Mesothelial cell of epicardium (in vitro differentiated cells): ENCODE data around the gene LCT. TPM values are rescaled to one million over a fixed set of nuclear protein-coding genes. Genes with fewer than 3 reads are reported as not detected.

ENCODE experiments used
- DNase-seq, 2 experiments: peaks; one replicate each; pipeline ENCODE4 v3.0.0; 2021; ENCODE audit warnings: low spot score in 2 of 2; ENCODE audit not compliant: unreplicated experiment in 2 of 2
- H3K27ac Mint-ChIP-seq: 2 replicates; pipeline ENCODE4 v1.8.0; 2021; ENCODE audit warnings: mixed read lengths
- H3K27me3 Mint-ChIP-seq: 2 replicates; pipeline ENCODE4 v1.8.0; 2021; ENCODE audit warnings: low read depth, mixed read lengths
- H3K36me3 Mint-ChIP-seq: 2 replicates; pipeline ENCODE4 v1.8.0; 2021; ENCODE audit warnings: mixed read lengths
- H3K4me1 Mint-ChIP-seq: 2 replicates; pipeline ENCODE4 v1.8.0; 2021; ENCODE audit warnings: mixed read lengths
- H3K4me3 Mint-ChIP-seq: 2 replicates; pipeline ENCODE4 v1.8.0; 2021; ENCODE audit warnings: mild to moderate bottlenecking, moderate library complexity, mixed read lengths
- H3K9me3 Mint-ChIP-seq: 2 replicates; pipeline ENCODE4 v1.8.0; 2021; ENCODE audit warnings: mixed read lengths
- total RNA-seq: library from RNA; stranded (reverse); gene quantifications from 3 replicates; pipeline ENCODE4 v1.2.1, GENCODE V29; 2021
- TF ChIP-seq, protein P1 (sequence below): fragments of 200-600 bp; sonication (generic); IDR thresholded peaks from one replicate; pipeline ENCODE4 v1.5.0; 2021; ENCODE audit warnings: antibody characterized with exemption; ENCODE audit not compliant: unreplicated experiment

The LCT gene
- total RNA-seq, 1 donor from 2014 or later = not detected

DNA sequence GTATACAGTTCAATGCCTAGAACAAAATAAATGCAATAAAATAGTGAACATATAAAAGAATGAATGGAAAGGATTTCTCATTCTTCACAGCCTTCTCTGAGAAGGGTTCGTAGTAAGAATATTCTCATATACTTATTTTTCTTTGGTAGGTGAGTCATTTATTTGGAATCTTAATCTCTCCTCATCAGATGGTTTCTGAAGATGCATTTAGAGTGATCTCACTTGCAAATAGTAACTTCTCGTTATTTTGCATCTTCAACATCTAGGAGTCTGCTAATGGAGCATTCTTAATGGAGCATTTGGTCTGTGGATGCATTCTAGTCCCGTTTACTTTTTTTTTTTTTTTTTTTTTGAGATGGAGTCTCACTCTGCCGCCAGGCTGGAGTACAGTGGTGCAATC lies 91.4 kb downstream of the LCT start:
- no peaks in the 10 kb centered on the region for H3K27me3 Mint-ChIP-seq
- no peak overlapping the region for H3K4me3 Mint-ChIP-seq
- H3K4me1 Mint-ChIP-seq = peaks cover 35% of the 10 kb centered on the region
- TF ChIP-seq, protein P1, sequence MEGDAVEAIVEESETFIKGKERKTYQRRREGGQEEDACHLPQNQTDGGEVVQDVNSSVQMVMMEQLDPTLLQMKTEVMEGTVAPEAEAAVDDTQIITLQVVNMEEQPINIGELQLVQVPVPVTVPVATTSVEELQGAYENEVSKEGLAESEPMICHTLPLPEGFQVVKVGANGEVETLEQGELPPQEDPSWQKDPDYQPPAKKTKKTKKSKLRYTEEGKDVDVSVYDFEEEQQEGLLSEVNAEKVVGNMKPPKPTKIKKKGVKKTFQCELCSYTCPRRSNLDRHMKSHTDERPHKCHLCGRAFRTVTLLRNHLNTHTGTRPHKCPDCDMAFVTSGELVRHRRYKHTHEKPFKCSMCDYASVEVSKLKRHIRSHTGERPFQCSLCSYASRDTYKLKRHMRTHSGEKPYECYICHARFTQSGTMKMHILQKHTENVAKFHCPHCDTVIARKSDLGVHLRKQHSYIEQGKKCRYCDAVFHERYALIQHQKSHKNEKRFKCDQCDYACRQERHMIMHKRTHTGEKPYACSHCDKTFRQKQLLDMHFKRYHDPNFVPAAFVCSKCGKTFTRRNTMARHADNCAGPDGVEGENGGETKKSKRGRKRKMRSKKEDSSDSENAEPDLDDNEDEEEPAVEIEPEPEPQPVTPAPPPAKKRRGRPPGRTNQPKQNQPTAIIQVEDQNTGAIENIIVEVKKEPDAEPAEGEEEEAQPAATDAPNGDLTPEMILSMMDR = no peak
- H3K9me3 Mint-ChIP-seq = peaks cover 3% of the 10 kb centered on the region
- H3K36me3 Mint-ChIP-seq = peaks cover 24% of the 10 kb centered on the region
- no peak overlapping the region for H3K27ac Mint-ChIP-seq
- DNase-seq = no peak

DNA sequence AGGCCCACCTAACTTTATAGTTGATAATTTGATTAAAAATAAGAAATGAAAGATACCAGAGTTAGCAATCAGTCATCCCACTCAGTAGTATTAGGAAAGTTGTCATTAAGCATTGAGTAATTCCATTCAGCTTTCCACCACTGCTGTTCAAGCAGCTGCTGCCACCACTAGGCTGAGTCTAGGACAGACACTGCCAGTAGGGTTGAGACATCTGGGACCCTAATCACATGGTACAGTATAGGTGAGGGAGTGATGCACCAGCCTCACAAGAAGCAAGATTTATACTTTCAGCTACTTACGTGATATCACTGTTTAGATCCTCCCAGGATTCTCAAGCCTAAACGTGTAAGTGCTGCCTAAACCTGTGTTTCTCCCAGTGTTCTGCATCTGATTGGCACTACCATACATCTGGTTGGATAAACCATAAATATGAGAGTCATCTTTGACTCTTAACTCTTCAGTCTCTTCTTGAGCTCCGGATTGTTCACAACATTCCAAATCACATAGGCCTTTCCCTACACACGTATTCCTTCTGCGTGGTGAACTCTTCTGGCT lies 92.1 kb downstream of the LCT start:
- DNase-seq = no peak
- peaks cover 35% of the 10 kb centered on the region for H3K4me1 Mint-ChIP-seq

DNA sequence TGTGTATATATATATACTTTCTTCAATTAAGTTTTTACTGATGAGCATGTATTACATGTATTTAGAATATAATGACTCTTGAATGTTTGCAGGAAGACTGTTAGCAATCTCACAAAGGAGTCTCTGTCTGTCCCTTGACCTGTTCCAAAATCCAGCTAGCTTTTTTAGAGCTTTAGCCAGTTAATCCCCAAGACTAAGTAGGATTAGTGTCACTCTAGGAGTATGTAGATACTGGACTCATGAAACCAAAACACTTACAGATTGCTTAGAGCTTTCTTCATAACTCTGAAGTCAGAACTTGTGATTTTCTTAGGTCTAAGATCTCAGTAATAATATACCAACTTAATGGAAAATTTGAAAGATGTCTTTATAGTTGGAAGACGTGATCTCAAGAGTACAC lies 93.1 kb downstream of the LCT start:
- peaks cover 3% of the 10 kb centered on the region for H3K9me3 Mint-ChIP-seq
- H3K27ac Mint-ChIP-seq = peak overlapping the region; percentile 68
- DNase-seq = no peak
- peaks cover 15% of the 10 kb centered on the region for H3K36me3 Mint-ChIP-seq
- H3K27me3 Mint-ChIP-seq = no peaks in the 10 kb centered on the region
- H3K4me3 Mint-ChIP-seq = peak overlapping the region; percentile 42
- TF ChIP-seq, protein P1 = no peak
- peaks cover 35% of the 10 kb centered on the region for H3K4me1 Mint-ChIP-seq

More for the DNA sequence above, 92.1 kb downstream of the LCT start:
- Mint-ChIP-seq H3K27me3 (no peaks in the 10 kb centered on the region), H3K4me3 (peak overlapping the region; percentile 42), H3K27ac (peak overlapping the region; percentile 17), H3K9me3 (peaks cover 3% of the 10 kb centered on the region), H3K36me3 (peaks cover 21% of the 10 kb centered on the region)
- TF ChIP-seq, protein P1 = no peak

DNA sequence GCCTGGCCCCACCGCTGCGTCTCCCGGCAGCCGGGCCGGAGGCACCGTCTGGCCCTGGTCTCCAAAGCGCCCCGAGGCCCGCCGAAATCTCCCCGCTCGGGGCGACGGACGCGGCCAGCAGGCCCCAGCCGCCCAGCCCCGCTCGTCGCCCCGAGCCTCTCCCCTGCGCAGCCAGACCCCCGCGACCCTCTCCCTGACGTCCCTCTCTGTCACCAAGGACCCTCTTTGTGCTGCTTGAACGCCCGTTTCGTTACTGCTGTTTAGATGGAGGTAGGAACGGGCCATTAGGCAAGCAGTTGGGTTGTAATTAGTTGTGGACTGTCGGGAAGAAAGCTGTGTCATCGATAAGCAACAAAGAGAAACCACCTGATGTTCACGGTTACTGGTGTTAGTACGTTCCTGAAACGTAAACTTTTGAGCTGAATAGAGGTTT lies 94.6 kb downstream of the LCT start:
- peaks cover 35% of the 10 kb centered on the region for H3K4me1 Mint-ChIP-seq
- H3K27ac Mint-ChIP-seq = peak overlapping the region; percentile 99
- peaks cover 3% of the 10 kb centered on the region for H3K9me3 Mint-ChIP-seq
- peaks cover 10% of the 10 kb centered on the region for H3K36me3 Mint-ChIP-seq
- no peaks in the 10 kb centered on the region for H3K27me3 Mint-ChIP-seq
- peak overlapping the region; percentile 90 for H3K4me3 Mint-ChIP-seq
- peak; percentile 28 to 70 for DNase-seq
- TF ChIP-seq, protein P1 = no peak

DNA sequence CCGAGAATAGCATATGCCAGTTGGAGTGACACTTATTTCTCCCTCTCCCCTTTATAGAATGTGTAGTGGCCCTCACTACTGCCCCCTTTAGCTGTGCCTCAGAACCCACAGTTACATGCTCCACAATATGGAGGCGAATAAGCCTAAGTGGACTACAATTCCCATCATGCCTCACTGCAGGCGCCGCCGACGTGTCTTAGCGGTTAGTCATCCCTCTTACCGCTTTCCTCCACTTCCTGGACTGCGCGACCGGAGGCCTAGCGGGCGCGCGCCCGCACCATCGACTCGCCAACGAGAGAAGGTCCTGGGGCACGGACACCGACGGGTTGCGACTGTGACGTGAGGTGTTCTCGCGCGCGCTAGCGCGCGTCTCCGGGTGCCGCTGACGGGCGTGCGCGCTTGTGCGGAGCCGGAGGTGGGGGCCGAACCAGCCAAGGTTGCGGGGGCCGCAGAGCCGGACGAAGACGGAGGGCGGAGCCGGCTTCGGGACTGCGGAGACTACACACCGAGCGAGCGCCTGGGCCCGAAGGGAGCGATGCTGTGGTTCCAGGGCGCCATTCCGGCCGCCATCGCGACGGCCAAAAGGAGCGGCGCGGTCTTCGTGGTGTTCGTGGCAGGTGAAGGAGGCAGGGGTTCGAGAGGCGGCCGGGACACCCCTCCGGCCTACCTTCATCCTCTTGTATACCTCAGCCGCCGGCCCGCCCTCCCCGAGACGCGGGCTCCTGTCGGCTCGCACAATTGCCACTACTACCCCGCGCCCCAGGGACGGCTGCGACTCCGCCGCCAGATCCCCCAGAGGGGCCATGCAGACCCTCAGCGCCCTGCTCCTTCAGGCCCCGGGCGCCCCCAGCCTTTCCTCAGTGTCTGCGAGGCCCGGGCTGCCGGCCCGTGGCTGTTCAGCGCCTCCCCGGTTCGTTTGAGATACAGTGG lies 95.3 kb downstream of the LCT start, which contains the start of gene UBXN4:
Gene UBXN4 (plus strand): TSS at position 461 of the 930 bp plus-strand sequence. CDS start 75 bp downstream, at position 536.
- peak within 1 kb of the TSS; percentile 99 for H3K27ac Mint-ChIP-seq
- peaks cover 33% of the 10 kb centered on the region for H3K4me1 Mint-ChIP-seq
- TF ChIP-seq, protein P1 = no peak
- H3K9me3 Mint-ChIP-seq = peaks cover 3% of the 10 kb centered on the region
- peak within 1 kb of the TSS; percentile 90 for H3K4me3 Mint-ChIP-seq
- no peaks in the 10 kb centered on the region for H3K27me3 Mint-ChIP-seq
- H3K36me3 Mint-ChIP-seq = peaks cover 8% of the 10 kb centered on the region
- DNase-seq = peak; percentile 84 to 87
